Measurements from ENCODE around the gene RAB9A.

DNA sequence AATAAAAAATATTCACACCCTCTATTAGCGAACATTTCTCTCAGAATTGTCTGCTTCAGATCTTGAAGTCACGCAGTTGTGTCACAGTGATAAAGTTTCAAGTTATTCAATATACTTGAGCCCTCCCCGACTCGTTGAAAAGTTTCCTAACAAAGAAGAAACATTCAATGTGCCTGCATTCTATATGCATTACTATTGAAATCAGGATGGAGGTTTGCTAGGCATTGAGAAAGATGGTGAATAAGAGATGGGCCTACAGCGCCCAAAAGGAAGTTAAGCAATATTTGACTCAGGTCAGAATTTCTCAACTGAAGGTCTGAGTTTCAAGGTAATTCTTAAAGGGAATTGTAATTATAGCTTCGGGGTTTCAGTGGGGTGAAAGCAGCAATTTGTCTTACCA lies 29.9 kb upstream of the RAB9A start:
- TF ChIP-seq, protein P1, sequence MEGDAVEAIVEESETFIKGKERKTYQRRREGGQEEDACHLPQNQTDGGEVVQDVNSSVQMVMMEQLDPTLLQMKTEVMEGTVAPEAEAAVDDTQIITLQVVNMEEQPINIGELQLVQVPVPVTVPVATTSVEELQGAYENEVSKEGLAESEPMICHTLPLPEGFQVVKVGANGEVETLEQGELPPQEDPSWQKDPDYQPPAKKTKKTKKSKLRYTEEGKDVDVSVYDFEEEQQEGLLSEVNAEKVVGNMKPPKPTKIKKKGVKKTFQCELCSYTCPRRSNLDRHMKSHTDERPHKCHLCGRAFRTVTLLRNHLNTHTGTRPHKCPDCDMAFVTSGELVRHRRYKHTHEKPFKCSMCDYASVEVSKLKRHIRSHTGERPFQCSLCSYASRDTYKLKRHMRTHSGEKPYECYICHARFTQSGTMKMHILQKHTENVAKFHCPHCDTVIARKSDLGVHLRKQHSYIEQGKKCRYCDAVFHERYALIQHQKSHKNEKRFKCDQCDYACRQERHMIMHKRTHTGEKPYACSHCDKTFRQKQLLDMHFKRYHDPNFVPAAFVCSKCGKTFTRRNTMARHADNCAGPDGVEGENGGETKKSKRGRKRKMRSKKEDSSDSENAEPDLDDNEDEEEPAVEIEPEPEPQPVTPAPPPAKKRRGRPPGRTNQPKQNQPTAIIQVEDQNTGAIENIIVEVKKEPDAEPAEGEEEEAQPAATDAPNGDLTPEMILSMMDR (conservative IDR thresholded peaks at IDR 0.05; ENCODE audit: low read depth, low read length), result no peak
- TF ChIP-seq EZH2 (IDR thresholded peaks at IDR 0.05; ENCODE audit: low read length, unreplicated experiment), result no peak
- no peak for TF ChIP-seq EZH2phosphoT487 (IDR thresholded peaks at IDR 0.05; ENCODE audit: borderline replicate concordance, low read length)

Measured in PC-3 (cell line).